MM.1S (cell line): ENCODE results near the gene CDCA4.

ENCODE experiments used
- CTCF ChIP-seq: fragments of 300-600 bp; sonication (generic); IDR thresholded peaks from 2 replicates; pipeline ENCODE4 v1.5.1; 2016; ENCODE audit warnings: antibody characterized with exemption, low read length, mixed read lengths
- EZH2 ChIP-seq: fragments of 300-600 bp; sonication (generic); optimal IDR thresholded peaks from 2 replicates; pipeline ENCODE3; 2017; ENCODE audit warnings: low read depth, mild to moderate bottlenecking, antibody characterized with exemption, low read length, mixed read lengths
- EZH2phosphoT487 ChIP-seq: fragments of 300-600 bp; sonication (generic); IDR thresholded peaks from 2 replicates; pipeline ENCODE4 v1.6.1; 2018; ENCODE audit warnings: antibody characterized with exemption, low read length

- TF ChIP-seq CTCF (no peak), EZH2 (no peak), EZH2phosphoT487 (no peak)
These were observed 34.5 kb upstream of the CDCA4 start for GRCh38 chr14:105055334-105055733.
